SU-DHL-6 (cell line): ENCODE results near the gene PRKD1.

Source experiments
- EZH2phosphoT487 ChIP-seq: fragments of 200-600 bp; sonication (generic), shearing (Covaris generic); conservative IDR thresholded peaks from 2 replicates; pipeline ENCODE4 v1.6.1; 2018; ENCODE audit warnings: mild to moderate bottlenecking, antibody characterized with exemption, low read length, moderate library complexity, mixed read lengths
- TF ChIP-seq, protein P1 (sequence below): fragments of 200-600 bp; sonication (generic); IDR thresholded peaks from one replicate; pipeline ENCODE4 v1.5.1; 2017; ENCODE audit warnings: antibody characterized with exemption, mild to moderate bottlenecking, low read length, moderate library complexity; ENCODE audit not compliant: insufficient read depth, poor library complexity, severe bottlenecking

GRCh38 chr14:29971101-29971500, 43.5 kb upstream of the PRKD1 start:
- TF ChIP-seq, protein P1, sequence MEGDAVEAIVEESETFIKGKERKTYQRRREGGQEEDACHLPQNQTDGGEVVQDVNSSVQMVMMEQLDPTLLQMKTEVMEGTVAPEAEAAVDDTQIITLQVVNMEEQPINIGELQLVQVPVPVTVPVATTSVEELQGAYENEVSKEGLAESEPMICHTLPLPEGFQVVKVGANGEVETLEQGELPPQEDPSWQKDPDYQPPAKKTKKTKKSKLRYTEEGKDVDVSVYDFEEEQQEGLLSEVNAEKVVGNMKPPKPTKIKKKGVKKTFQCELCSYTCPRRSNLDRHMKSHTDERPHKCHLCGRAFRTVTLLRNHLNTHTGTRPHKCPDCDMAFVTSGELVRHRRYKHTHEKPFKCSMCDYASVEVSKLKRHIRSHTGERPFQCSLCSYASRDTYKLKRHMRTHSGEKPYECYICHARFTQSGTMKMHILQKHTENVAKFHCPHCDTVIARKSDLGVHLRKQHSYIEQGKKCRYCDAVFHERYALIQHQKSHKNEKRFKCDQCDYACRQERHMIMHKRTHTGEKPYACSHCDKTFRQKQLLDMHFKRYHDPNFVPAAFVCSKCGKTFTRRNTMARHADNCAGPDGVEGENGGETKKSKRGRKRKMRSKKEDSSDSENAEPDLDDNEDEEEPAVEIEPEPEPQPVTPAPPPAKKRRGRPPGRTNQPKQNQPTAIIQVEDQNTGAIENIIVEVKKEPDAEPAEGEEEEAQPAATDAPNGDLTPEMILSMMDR = no peak
- TF ChIP-seq EZH2phosphoT487 = no peak
